Activated CD4-positive, alpha-beta T cell treated with anti-CD3 and anti-CD28 coated beads for 36 hours (primary cell): ENCODE measurements around the gene RRAD. TPM values are rescaled to one million over a fixed set of nuclear protein-coding genes. Genes with fewer than 3 reads are reported as not detected.

Experiments used
- ATAC-seq: fragments of 200-7000 bp; cut with Tn5 transposase; one replicate; pipeline ENCODE4 v1.10.0; 2021; ENCODE audit warnings: mild to moderate bottlenecking, moderate library complexity
- CTCF ChIA-PET: fragments of 350-600 bp; sonication (Branson Sonifier 250); formaldehyde crosslinking; loops from one replicate; lab custom pipeline; 2021; ENCODE audit warnings: antibody characterized with exemption; lab: Charles Lee
- POLR2A ChIA-PET: fragments of 350-600 bp; sonication (Branson Sonifier 250); formaldehyde crosslinking; loops from one replicate; lab custom pipeline; 2021; ENCODE audit warnings: antibody characterized with exemption, inconsistent platforms; lab: Charles Lee
- DNase-seq: peaks from one replicate; pipeline ENCODE4 v3.0.0-alpha.2; 2020
- H3K27ac Mint-ChIP-seq: one replicate; pipeline ENCODE4 v1.8.0; 2021; ENCODE audit warnings: mixed read lengths
- H3K27me3 Mint-ChIP-seq: one replicate; pipeline ENCODE4 v1.8.0; 2021; ENCODE audit warnings: mixed read lengths
- H3K36me3 Mint-ChIP-seq: one replicate; pipeline ENCODE4 v1.8.0; 2021; ENCODE audit warnings: low read depth, mixed read lengths
- H3K4me1 Mint-ChIP-seq: one replicate; pipeline ENCODE4 v1.8.0; 2021; ENCODE audit warnings: mixed read lengths
- H3K4me3 Mint-ChIP-seq: one replicate; pipeline ENCODE4 v1.8.0; 2021; ENCODE audit warnings: mild to moderate bottlenecking, moderate library complexity, mixed read lengths
- H3K9me3 Mint-ChIP-seq: one replicate; pipeline ENCODE4 v1.8.0; 2021; ENCODE audit warnings: low read depth, mixed read lengths
- intact Hi-C, 2 experiments: fragments of 100-400 bp; cut with DNase I in 1 of 2; cut with micrococcal nuclease in 1 of 2; formaldehyde crosslinking; loops; one replicate each; pipeline versions ENCODE4 v1.14.2 to v1.15.1; 2022 to 2024; cut with DNase I, micrococcal nuclease
- total RNA-seq, 2 experiments: library from RNA; stranded (reverse); gene quantifications; one replicate each; pipeline ENCODE4 v1.2.3, GENCODE V29; 2021

Gene RRAD
- total RNA-seq, 2 experiments from 2014 or later: 0.19 to 0.55 TPM

DNA sequence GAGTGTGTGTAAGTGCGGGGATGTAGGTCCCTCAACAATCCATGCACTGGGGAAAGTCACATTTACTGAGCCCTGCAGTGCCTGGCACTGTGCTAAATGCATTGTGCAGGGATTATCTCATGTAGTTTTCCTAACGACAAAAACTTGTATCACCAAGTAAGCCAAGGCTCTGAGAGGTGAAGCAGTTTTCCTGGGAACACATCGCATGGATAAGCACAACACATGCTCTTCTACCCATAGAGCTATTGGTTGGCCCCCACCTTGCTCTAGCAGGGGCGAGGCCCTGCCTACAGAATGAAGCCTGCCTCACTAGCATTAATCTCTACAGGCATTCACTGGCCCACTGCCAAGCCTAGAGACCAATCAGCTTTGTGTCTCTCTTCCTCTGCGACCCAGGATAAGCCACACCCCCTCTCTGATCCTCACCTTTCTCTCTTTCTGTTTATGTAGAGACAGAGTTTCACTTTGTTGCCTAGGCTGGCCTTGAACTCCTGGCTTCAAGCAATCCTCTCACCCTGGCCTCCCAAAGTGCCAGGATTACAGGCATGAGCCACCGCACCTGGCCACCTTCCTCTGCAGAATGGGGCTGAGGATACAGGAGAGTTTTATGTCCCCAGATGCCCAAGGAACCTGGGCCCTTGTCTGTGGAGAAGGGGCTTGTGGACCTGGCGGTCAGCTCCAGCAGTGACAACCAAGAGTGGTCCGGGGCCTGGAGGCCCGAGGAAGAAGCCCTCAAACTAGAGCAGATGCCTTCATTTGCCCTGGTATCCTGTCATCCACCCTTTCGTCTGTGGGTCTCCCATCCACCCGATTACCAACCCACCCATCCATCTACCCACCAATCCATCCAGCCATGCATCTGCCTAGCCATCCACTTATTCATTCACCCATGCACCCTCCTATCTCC, 19.4 kb downstream of the RRAD start:
- H3K27ac Mint-ChIP-seq: no peak overlapping the region
- peaks cover 6% of the 10 kb centered on the region for H3K4me1 Mint-ChIP-seq
- CTCF ChIA-PET: interaction anchor here (0.7 to 1.7 kb wide), 5 partner anchors 8 to 39 kb away, joined by 3 to 7 read pairs (median 4); no protein-coding TSS in a partner anchor
- ATAC-seq (peak; percentile 78), DNase-seq (peak; percentile 75)
- POLR2A ChIA-PET: interaction anchor here (1.0 kb wide), 1 partner anchor 33 kb away, joined by 3 read pairs; no protein-coding TSS in a partner anchor
- H3K4me3 Mint-ChIP-seq: no peak overlapping the region
- no peaks in the 10 kb centered on the region for H3K36me3 Mint-ChIP-seq
- intact Hi-C loops: no loop called here
- H3K9me3 Mint-ChIP-seq: no peaks in the 10 kb centered on the region
- H3K27me3 Mint-ChIP-seq: no peaks in the 10 kb centered on the region

DNA sequence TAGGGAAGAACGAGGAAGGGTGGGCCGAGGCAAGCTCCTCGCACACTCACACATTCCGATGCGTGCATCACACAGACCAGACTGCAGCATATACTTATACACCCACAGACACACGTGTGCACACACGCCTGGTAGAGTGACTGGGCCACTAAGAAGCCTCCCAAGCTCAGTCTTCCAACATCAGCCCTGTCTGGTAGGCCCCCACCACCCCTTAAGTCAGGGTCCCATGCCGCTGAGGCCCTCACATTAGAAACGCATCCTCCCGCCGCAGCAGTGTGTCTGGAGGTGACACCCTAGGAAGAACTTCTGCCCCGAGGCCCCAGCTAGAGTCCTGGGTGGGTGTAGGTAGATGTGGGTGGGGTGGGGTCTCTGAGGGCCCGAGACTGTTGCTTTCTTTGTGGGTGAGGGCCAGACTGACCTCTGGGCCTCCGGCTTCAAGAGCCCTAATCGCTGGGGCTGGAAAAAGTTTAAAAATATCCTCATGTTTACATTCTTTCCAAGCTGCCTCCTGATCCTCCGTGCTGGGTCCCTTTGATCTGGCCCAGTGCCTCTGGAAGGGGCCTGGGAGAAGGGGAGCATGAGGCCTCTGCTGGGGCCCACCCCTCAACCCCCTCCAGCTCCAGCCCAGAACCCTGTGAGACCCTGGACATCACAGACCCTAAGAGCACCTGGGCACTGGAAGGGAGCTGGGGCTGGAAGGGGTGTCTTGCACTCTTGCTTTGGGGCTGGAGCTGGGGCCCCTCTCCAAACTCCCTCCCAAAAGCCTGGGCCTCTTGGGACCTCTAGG, 20.3 kb downstream of the RRAD start:
- ChIA-PET POLR2A (interaction anchor here (1.0 kb wide), 1 partner anchor 32 kb away, joined by 3 read pairs; no protein-coding TSS in a partner anchor), CTCF (interaction anchor here (0.6 to 2.2 kb wide), 6 partner anchors 7 to 175 kb away, joined by 3 to 9 read pairs (median 4); no protein-coding TSS in a partner anchor)
- no peaks in the 10 kb centered on the region for H3K36me3 Mint-ChIP-seq
- no peak overlapping the region for H3K27ac Mint-ChIP-seq
- peaks cover 6% of the 10 kb centered on the region for H3K4me1 Mint-ChIP-seq
- no peaks in the 10 kb centered on the region for H3K9me3 Mint-ChIP-seq
- intact Hi-C loops: no loop called here
- H3K27me3 Mint-ChIP-seq: no peaks in the 10 kb centered on the region
- ATAC-seq (no peak), DNase-seq (no peak)
- no peak overlapping the region for H3K4me3 Mint-ChIP-seq

DNA sequence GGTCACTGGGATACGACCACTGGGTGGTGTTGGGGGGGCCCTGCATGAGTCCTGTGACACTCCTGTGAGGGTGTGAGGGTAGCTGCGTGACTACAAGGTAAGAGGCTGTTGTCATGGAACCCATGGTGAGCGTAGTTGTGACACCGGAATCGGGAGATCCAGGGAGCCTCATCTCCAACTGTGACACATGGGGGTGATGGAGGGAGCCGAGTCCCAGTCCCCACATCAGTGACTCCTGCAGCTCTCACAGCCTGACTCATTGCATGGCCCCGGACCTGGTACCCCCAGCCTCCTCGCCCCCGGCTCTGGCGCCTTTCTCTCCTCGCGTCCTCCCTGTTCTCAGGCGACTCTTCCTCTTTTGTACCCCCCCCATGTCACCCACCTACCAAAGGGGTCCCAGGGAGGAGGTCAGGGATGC, 20.9 kb downstream of the RRAD start:
- H3K4me1 Mint-ChIP-seq: peaks cover 6% of the 10 kb centered on the region
- no peaks in the 10 kb centered on the region for H3K27me3 Mint-ChIP-seq
- intact Hi-C loops: no loop called here

DNA sequence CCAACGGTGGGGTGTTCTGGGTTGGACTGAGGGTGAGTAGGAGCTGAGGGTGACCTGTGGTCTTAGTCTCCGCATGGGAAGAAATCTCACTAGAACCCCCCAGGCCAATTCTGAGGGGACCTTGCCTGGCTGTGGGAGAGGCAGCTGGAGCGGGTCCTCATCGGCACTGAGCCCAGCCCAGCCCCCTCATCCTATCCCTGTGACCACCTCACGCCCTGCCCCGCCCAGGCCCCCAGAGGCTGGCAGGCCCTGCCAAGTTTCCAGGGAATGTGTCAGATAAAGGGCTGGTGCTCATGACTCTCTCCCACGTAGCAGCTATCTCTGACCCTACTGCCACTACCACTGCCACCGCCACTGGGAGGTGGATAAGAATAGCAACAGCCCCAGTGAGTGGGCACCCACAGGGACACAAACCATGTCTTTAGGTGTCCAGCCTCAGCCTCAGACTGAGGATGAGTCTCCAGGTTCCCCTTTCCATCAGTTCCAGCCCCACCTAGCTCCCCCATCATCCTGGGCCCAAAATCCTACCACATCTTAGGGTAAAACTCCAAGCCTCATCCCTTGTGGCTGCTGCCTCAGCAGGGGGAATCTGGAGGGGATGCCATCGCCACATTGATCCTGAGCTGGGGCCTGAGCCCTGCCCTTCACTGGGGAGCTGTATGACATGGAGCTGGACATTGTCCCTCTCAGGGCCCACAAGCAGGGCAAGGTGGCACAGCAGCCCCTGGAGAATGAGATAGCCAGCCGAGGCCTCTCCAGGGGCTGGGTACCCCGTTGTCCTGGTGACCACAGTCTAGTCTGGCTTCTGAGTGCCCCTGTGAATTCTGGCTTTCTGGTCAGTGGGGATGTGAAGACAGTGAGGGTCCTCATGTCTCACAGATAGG, 21.5 kb downstream of the RRAD start:
- Mint-ChIP-seq H3K4me3 (no peak overlapping the region), H3K9me3 (no peaks in the 10 kb centered on the region)
- intact Hi-C loops: no loop called here

More for the DNA sequence above, 20.9 kb downstream of the RRAD start:
- no peaks in the 10 kb centered on the region for H3K36me3 Mint-ChIP-seq
- POLR2A ChIA-PET: no interaction called here
- ATAC-seq (no peak), DNase-seq (no peak)
- CTCF ChIA-PET: interaction anchor here (0.6 to 2.2 kb wide), 5 partner anchors 9 to 174 kb away, joined by 3 to 9 read pairs (median 3); no protein-coding TSS in a partner anchor
- no peak overlapping the region for H3K4me3 Mint-ChIP-seq
- H3K9me3 Mint-ChIP-seq: no peaks in the 10 kb centered on the region
- H3K27ac Mint-ChIP-seq: no peak overlapping the region

DNA sequence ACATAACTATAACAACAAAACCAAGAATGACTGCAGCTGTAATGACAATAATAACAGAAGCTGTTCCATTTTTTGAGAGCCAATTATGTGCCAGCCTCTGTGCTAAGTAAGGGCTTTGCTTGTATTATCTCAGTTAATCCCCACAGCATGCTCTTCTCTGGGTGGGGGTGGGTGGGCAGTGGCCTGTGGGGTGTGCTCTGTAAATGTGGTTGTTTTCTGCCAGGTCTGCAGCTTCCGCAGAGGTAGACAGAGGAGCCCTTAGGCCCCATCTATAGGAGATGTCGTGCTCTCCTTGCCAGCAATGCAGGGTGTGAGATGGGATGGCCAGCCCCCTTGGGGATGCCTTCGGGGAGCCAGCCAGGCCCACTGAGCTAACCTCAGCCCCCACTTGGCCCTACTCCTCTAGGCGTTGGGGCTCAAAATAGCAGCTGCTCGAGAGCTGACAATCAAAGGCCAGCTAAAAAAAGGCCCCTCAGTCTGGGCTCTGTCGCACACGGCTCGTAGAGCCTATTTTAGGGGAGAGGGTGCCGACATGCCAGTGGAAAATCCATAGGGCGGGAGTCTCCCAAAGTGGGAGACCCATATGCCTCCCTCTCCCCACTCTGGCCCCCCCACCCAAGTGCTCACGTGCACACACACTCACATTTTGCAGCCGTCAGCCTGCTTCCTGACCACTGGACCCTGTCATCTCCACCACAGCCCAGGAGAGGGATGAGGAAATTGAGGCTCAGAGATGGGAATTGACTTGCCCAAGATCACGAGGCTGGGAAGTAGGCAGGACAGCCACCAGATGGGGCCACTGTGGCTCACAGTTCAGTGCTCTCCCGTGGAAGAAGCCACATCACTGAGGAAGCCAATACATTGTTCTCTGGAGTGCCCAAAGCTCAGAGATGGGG, 22.4 kb downstream of the RRAD start:
- Mint-ChIP-seq H3K4me1 (peaks cover 6% of the 10 kb centered on the region), H3K27ac (no peak overlapping the region), H3K9me3 (no peaks in the 10 kb centered on the region), H3K36me3 (no peaks in the 10 kb centered on the region), H3K27me3 (no peaks in the 10 kb centered on the region), H3K4me3 (no peak overlapping the region)
- DNase-seq: no peak
- intact Hi-C loops: no loop called here
- POLR2A ChIA-PET: no interaction called here
- CTCF ChIA-PET: interaction anchor here (1.2 to 2.2 kb wide), 3 partner anchors 10 to 58 kb away, joined by 3 to 9 read pairs (median 5); no protein-coding TSS in a partner anchor
- no peak for ATAC-seq

More for the DNA sequence above, 21.5 kb downstream of the RRAD start:
- ChIA-PET POLR2A (no interaction called here), CTCF (interaction anchor here (0.6 to 2.2 kb wide), 4 partner anchors 9 to 57 kb away, joined by 3 to 9 read pairs (median 4); no protein-coding TSS in a partner anchor)
- no peak for ATAC-seq
- Mint-ChIP-seq H3K36me3 (no peaks in the 10 kb centered on the region), H3K27me3 (no peaks in the 10 kb centered on the region), H3K4me1 (peaks cover 6% of the 10 kb centered on the region), H3K27ac (no peak overlapping the region)
- DNase-seq: no peak

DNA sequence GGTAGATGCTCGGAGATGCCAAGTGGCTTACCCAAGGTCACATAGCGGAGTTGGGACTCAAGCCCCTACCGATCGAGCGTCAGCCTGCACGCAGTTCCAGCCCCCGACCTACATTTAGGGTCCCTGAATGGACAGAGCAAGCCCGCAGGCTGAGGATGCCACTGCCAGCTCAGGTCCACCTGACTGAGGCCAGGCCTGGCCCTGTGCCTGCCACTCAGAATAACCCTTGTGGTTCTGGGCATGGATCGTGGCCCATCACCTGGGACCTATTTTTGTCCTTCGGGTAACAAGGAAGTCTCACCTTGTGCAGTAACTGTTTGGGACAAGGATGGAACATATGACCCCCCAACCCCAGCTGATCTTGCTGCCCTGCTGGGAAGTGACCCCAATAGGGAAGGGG, 23.7 kb downstream of the RRAD start:
- no peaks in the 10 kb centered on the region for H3K36me3 Mint-ChIP-seq
- no peaks in the 10 kb centered on the region for H3K27me3 Mint-ChIP-seq
- intact Hi-C loops: no loop called here
- no peak overlapping the region for H3K27ac Mint-ChIP-seq
- POLR2A ChIA-PET: no interaction called here
- H3K4me1 Mint-ChIP-seq: peaks cover 6% of the 10 kb centered on the region
- ATAC-seq (no peak), DNase-seq (no peak)
- H3K4me3 Mint-ChIP-seq: no peak overlapping the region
- H3K9me3 Mint-ChIP-seq: no peaks in the 10 kb centered on the region
- CTCF ChIA-PET: interaction anchor here (0.5 to 1.2 kb wide), 3 partner anchors 21 to 283 kb away, joined by 3 to 5 read pairs (median 3); no protein-coding TSS in a partner anchor

DNA sequence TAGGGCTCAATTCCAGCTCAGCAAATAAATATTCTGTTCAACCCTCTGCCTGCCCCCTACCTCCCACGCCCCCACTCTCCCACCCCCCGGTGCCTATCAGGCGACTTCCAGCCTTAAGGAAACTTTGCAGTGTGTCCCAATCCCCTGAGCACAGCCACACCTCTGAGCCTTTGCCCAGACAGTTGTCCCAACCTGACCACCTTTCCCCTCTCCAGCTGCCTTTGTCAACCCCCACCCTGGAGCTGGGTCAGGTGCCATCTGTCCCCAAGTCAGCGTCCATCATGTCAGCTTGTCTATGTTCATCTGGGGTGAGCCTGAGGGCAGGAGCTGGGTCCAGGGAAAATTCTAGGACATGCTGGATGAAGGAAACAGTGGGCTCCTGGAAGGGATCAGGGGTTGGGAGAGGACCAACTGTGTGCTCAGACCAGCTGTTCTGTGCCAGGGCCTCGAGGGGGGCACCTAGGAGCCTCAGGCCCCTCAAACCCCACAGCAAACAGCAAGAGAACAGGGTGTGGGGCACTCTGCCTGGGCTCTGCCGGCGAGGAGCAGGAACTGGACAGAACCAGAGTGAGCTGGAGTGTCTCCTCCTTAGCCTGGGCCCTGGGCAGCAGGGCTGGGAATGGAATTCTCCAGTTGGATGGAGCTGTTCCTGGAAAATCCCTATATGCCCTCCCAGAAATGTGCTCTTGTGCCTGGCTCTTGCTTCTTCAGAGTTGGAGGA, 24.5 kb downstream of the RRAD start:
- ATAC-seq: no peak
- H3K27me3 Mint-ChIP-seq: no peaks in the 10 kb centered on the region
- H3K9me3 Mint-ChIP-seq: no peaks in the 10 kb centered on the region
- intact Hi-C loops: no loop called here
- H3K27ac Mint-ChIP-seq: no peak overlapping the region
- peaks cover 1% of the 10 kb centered on the region for H3K36me3 Mint-ChIP-seq
- ChIA-PET CTCF (interaction anchor here (0.5 to 1.3 kb wide), 6 partner anchors 11 to 284 kb away, joined by 3 to 5 read pairs (median 3); partner anchors contain the start of gene CIAO2B), POLR2A (no interaction called here)
- H3K4me3 Mint-ChIP-seq: no peak overlapping the region
- no peak for DNase-seq
- H3K4me1 Mint-ChIP-seq: peaks cover 2% of the 10 kb centered on the region

DNA sequence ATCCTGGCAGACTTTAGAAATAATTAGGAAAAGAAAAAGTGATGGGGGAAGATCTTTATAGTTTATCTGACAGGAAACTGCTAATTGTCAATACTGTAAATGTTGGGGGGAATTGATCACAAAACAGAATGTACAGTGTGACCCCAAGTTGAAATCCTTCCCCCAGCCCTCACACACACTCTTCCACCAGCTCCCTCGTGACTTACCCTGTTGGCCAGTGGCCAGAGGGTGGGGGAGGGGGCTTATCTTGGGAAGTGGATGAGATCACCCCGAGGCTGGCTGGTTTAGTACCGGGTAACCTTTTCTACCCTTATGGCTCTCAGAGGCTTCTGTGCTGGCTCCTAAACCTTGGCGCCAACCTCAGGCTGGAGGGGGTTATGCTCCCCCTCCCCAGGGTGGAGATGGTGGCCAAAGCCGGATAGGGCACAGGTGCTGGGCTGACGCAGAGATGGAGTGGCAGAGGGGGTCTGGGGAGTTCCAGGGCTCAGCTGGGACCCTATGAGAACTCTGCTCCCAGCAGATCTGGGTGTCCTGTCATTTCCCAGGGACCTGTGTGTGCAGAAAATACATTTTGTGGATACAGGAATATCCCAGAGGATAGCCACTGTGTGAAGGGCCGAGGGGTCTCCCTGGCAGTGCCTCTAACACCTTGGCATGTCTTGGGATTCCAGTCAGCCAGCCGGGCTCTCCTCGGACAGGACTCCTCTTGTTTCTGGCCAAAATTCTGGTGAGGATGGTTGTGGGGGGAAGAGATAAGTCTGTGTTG, 25.2 kb downstream of the RRAD start:
- Mint-ChIP-seq H3K27ac (no peak overlapping the region), H3K4me3 (no peak overlapping the region), H3K36me3 (peaks cover 4% of the 10 kb centered on the region), H3K27me3 (no peaks in the 10 kb centered on the region), H3K9me3 (no peaks in the 10 kb centered on the region), H3K4me1 (no peaks in the 10 kb centered on the region)
- POLR2A ChIA-PET: interaction anchor here (0.6 kb wide), 1 partner anchor 18 kb away, joined by 4 read pairs; no protein-coding TSS in a partner anchor
- ATAC-seq (no peak), DNase-seq (no peak)
- CTCF ChIA-PET: interaction anchor here (0.7 to 1.3 kb wide), 4 partner anchors 11 to 239 kb away, joined by 3 to 5 read pairs (median 4); partner anchors contain the start of gene CIAO2B
- intact Hi-C loops: no loop called here
